Measurements from ENCODE around the gene CTNNB1. TPM values are rescaled to one million over a fixed set of nuclear protein-coding genes. Genes with fewer than 3 reads are reported as not detected.

CTNNB1 gene
- total and polyA plus RNA-seq, 2 of the 13 experiments (the other 11 are each of a cell fraction or from before 2014, with no cell fraction given): 398 to 489 TPM

GRCh38 chr3:41213588-41213987, 14.3 kb downstream of the CTNNB1 start:
- Histone ChIP-seq H3K36me3 (replicated peaks in 1 of 2; ENCODE audit: control insufficient read depth in 1 of 2, insufficient read depth in 2 of 2, low read length in 2 of 2) (no peaks in the 10 kb centered on the region), H3K79me2 (ENCODE audit: insufficient read depth, low read length) (peaks cover 99% of the 10 kb centered on the region), H3K27me3 (ENCODE audit: control insufficient read depth in 1 of 2, insufficient read depth in 2 of 2, low read length in 2 of 2) (no peaks in the 10 kb centered on the region), H3K4me1 (ENCODE audit: insufficient read depth, low read length) (peaks cover 85% of the 10 kb centered on the region), H3K9me3 (ENCODE audit: low read length) (no peaks in the 10 kb centered on the region), H3K4me3 (replicated peaks in 1 of 3; ENCODE audit: insufficient read depth in 1 of 3, low read depth in 2 of 3, low read length in 3 of 3) (no peak overlapping the region), H3K27ac (ENCODE audit: extremely low read length, insufficient read depth, low read length) (no peak overlapping the region), H2AFZ (ENCODE audit: low read length) (no peak overlapping the region), H3K9ac (ENCODE audit: insufficient read depth, low read depth, low read length) (no peak overlapping the region), H3K4me2 (ENCODE audit: low read depth, low read length) (no peak overlapping the region), H4K20me1 (ENCODE audit: insufficient read depth, low read length) (peaks cover 98% of the 10 kb centered on the region)
- no peak for TF ChIP-seq PHF20 (CRISPR knock-in tag; IDR thresholded peaks at IDR 0.05)
- no peak for TF ChIP-seq TBL1XR1 (IDR thresholded peaks at IDR 0.05; ENCODE audit: borderline replicate concordance, low read length, partially characterized antibody)
- no peak for TF ChIP-seq ZNF776 (CRISPR knock-in tag; IDR thresholded peaks at IDR 0.05)
- TF ChIP-seq ZNF446 (CRISPR knock-in tag; IDR thresholded peaks at IDR 0.05): no peak
- TF ChIP-seq GABPA (IDR thresholded peaks at IDR 0.05; ENCODE audit: low read depth, low read length): no peak
- TF ChIP-seq GABPA (CRISPR knock-in tag; IDR thresholded peaks at IDR 0.05; ENCODE audit: low read depth): no peak
- TF ChIP-seq POGK (CRISPR knock-in tag; conservative IDR thresholded peaks at IDR 0.05): no peak
- no peak for TF ChIP-seq XRCC5 (optimal IDR thresholded peaks at IDR 0.05; ENCODE audit: low read length)
- TF ChIP-seq ZMAT3 (CRISPR knock-in tag; conservative IDR thresholded peaks at IDR 0.05): no peak
- no peak for TF ChIP-seq FOXA1 (IDR thresholded peaks at IDR 0.05)
- TF ChIP-seq FOXA1 (CRISPR knock-in tag; IDR thresholded peaks at IDR 0.05): no peak
- TF ChIP-seq NR2F6 (IDR thresholded peaks at IDR 0.05): no peak
- no peak for TF ChIP-seq NR2F6 (CRISPR knock-in tag; IDR thresholded peaks at IDR 0.05)
- no peak for TF ChIP-seq ZNF383 (CRISPR knock-in tag; IDR thresholded peaks at IDR 0.05; ENCODE audit: borderline replicate concordance)
- no peak for TF ChIP-seq HES4 (CRISPR knock-in tag; IDR thresholded peaks at IDR 0.05; ENCODE audit: borderline replicate concordance)
- TF ChIP-seq SOX13 (IDR thresholded peaks at IDR 0.05): no peak
- TF ChIP-seq SOX13 (CRISPR knock-in tag; conservative IDR thresholded peaks at IDR 0.05 in 1 of 2, IDR thresholded peaks at IDR 0.05 in 1 of 2): no peak
- no peak for TF ChIP-seq PPARG (CRISPR knock-in tag; conservative IDR thresholded peaks at IDR 0.05)
- no peak for TF ChIP-seq NFYB (CRISPR knock-in tag; IDR thresholded peaks at IDR 0.05)
- TF ChIP-seq KLF12 (CRISPR knock-in tag; IDR thresholded peaks at IDR 0.05; ENCODE audit: borderline replicate concordance): no peak
- no peak for TF ChIP-seq ZNF225 (CRISPR knock-in tag; IDR thresholded peaks at IDR 0.05)
- TF ChIP-seq, protein P1, sequence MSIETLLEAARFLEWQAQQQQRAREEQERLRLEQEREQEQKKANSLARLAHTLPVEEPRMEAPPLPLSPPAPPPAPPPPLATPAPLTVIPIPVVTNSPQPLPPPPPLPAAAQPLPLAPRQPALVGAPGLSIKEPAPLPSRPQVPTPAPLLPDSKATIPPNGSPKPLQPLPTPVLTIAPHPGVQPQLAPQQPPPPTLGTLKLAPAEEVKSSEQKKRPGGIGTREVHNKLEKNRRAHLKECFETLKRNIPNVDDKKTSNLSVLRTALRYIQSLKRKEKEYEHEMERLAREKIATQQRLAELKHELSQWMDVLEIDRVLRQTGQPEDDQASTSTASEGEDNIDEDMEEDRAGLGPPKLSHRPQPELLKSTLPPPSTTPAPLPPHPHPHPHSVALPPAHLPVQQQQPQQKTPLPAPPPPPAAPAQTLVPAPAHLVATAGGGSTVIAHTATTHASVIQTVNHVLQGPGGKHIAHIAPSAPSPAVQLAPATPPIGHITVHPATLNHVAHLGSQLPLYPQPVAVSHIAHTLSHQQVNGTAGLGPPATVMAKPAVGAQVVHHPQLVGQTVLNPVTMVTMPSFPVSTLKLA (IDR thresholded peaks at IDR 0.05): no peak
- in situ Hi-C loops (cut with HindIII; ENCODE audit: extremely low pct_ligation_motif_present, low pct_unique_long_range_greater_than_20kb): loop anchor here (25.0 kb wide), 1 partner anchor 626 kb away; no protein-coding TSS in a partner anchor
- ChIA-PET POLR2A (interaction anchor here (2.6 kb wide), 1 partner anchor 14 kb away, joined by 17 read pairs; the partner anchor contains the start of gene CTNNB1), CTCF (ENCODE audit: low intra/inter-chr PET ratio, low total read pairs) (no interaction called here)
- ATAC-seq (no peak), DNase-seq (ENCODE audit: low spot score) (no peak), FAIRE-seq (no peak)
- intact Hi-C loops (cut with micrococcal nuclease; ENCODE audit: unreplicated experiment): no loop called here
- 98% methylated on average over 2 of the region's 2 CpGs for WGBS (ENCODE audit: low lambda C conversion rate)
- no TSS peak for BruUV-seq (replicated peaks)

All from HepG2 (cell line).